Thyroid gland (tissue), 4 donors: ENCODE results near the gene ITPRID2. TPM values are rescaled to one million over a fixed set of nuclear protein-coding genes. Genes with fewer than 3 reads are reported as not detected.

ENCODE experiments used
- DNase-seq, 2 donors: peaks; one replicate each; pipeline ENCODE4 v3.0.0-alpha.2; 2019
- H3K27ac ChIP-seq, 3 donors: fragments of 200-600 bp; sonication (generic); 1 replicate in 2 of 3; 2 replicates in 1 of 3; pipeline ENCODE4 v1.5.1; 2016 to 2019; ENCODE audit warnings: mild to moderate bottlenecking in 1 of 3, moderate library complexity in 1 of 3
- H3K27me3 ChIP-seq: fragments of 200-600 bp; sonication (generic); one replicate; pipeline ENCODE4 v1.5.1; 2019
- H3K36me3 ChIP-seq, 2 donors: fragments of 200-600 bp; sonication (generic); one replicate each; pipeline ENCODE4 v1.5.1; 2016 to 2019
- H3K4me1 ChIP-seq, 2 donors: fragments of 200-600 bp; sonication (generic); one replicate each; pipeline ENCODE4 v1.5.1; 2017 to 2019
- H3K4me3 ChIP-seq, 3 donors: fragments of 200-600 bp; sonication (generic); replicated peaks in 1 of 3; 1 replicate in 2 of 3; 2 replicates in 1 of 3; pipeline ENCODE4 v1.5.1; 2016; ENCODE audit warnings: mild to moderate bottlenecking in 1 of 3
- H3K9me3 ChIP-seq: fragments of 200-600 bp; sonication (generic); one replicate; pipeline ENCODE4 v1.5.1; 2017
- CTCF ChIP-seq, 6 experiments: fragments of 200-600 bp in 3 of 6; fragments of 450-650 bp in 3 of 6; sonication (generic) in 3 of 6; IDR thresholded peaks; one replicate each; pipeline ENCODE4 v1.5.1; 2016 to 2019; ENCODE audit warnings: antibody characterized with exemption in 6 of 6, mild to moderate bottlenecking in 2 of 6, inconsistent platforms in 1 of 6, moderate library complexity in 1 of 6
- POLR2A ChIP-seq, 2 donors: fragments of 450-650 bp; IDR thresholded peaks; one replicate each; pipeline ENCODE4 v1.6.1; 2017; ENCODE audit warnings: antibody characterized with exemption in 2 of 2, mild to moderate bottlenecking in 2 of 2, moderate library complexity in 1 of 2
- WGBS, 2 donors: methylation state at CpG; one replicate each; pipeline ENCODE4 v1.1.5; 2017; 5-methylcytosine and 5-hydroxymethylcytosine counted together
- intact Hi-C: fragments of 100-400 bp; cut with DNase I; formaldehyde crosslinking; loops from one replicate; pipeline ENCODE4 v1.15.1; 2023
- total RNA-seq, 4 donors: library from RNA; depleted of rRNA; stranded (reverse); fragments of >200 nt; gene quantifications; one replicate each; pipeline ENCODE4 v1.2.3, GENCODE V29; 2016

The ITPRID2 gene
- total RNA-seq, 4 donors from 2014 or later, result 103 to 199 (median 143) TPM

- DNase-seq, result no peak
- no peak overlapping the region for H3K4me3 ChIP-seq
- intact Hi-C loops, result no loop called here
- peaks cover 0 to 9% of the 10 kb centered on the region in 2 donors for H3K4me1 ChIP-seq
- no peaks in the 10 kb centered on the region for H3K27me3 ChIP-seq
- H3K9me3 ChIP-seq, result no peaks in the 10 kb centered on the region
- WGBS, 2 donors, result 43 to 46% methylated on average over 2 of the region's 2 CpGs
- no peak overlapping the region for H3K27ac ChIP-seq
- TF ChIP-seq POLR2A (IDR thresholded peaks at IDR 0.05) (no peak), CTCF (IDR thresholded peaks at IDR 0.05) (no peak)
- H3K36me3 ChIP-seq, result no peaks in the 10 kb centered on the region
These were observed 13.1 kb upstream of the ITPRID2 start for GRCh38 chr2:181878448-181878847.

DNA sequence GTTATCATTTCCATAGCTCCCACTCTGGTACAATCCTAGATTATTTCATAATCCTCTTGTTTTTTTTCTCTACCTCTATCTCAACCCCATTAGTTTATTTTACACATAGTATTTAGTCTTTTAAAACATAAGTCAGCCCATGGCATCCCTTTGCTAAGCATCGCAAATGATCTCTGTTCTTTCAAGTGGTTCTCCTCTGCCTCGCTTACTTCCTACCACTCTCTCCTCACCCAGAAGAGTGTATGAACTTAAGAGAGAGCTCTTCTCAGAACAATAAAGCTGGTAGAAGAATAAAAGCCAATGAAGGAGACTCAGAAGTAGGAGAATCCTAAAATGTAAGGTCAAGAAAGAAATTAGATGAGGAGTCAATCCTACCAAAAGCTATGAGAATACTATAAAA is 12.2 kb upstream of the ITPRID2 start:
- WGBS, 2 donors, result 80 to 91% methylated on average over 2 of the region's 2 CpGs
- peaks cover 0 to 9% of the 10 kb centered on the region in 2 donors for H3K4me1 ChIP-seq
- intact Hi-C loops, result no loop called here
- no peaks in the 10 kb centered on the region for H3K9me3 ChIP-seq
- no peak overlapping the region for H3K27ac ChIP-seq
- no peaks in the 10 kb centered on the region for H3K27me3 ChIP-seq
- no peak for DNase-seq
- H3K4me3 ChIP-seq, result no peak overlapping the region
- no peak for TF ChIP-seq CTCF (IDR thresholded peaks at IDR 0.05)
- no peak for TF ChIP-seq POLR2A (IDR thresholded peaks at IDR 0.05)
- H3K36me3 ChIP-seq, result no peaks in the 10 kb centered on the region

DNA sequence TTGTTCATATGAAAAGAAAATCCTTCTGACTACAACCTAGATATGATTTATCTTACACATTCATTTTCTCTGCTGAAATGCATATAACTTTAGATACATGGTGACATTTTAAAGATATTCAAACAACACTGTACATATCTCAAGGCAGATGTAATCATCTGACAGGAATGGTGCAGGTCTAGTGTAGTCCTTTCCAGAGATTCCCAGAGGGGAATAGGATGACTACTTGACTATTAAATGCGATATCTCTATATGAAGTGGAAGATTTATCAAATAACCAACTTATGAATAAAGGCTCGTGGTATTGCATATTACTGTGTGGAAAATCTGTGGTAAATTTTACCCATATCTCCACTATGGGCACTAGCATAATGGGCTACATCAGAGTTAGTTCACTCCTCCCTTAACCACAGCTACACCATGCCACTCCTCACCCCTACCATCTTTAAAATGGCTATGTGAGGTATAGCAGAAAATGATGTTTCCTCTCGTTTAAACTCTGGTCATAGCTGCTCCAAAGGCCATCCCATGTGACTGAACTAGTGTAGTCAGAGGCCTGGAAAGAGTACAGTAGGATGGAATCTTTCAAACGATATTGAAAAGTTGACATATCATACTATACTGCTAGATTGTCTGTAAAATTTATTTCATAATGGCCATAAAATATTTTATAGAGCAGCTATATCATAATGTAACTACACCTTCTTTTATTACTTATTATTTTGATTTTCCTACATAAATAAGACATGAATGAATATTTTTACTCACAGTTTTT is 9.1 kb upstream of the ITPRID2 start:
- 85 to 93% methylated on average over 4 of the region's 4 CpGs for WGBS, 2 donors
- Histone ChIP-seq H3K36me3 (no peaks in the 10 kb centered on the region), H3K4me3 (no peak overlapping the region), H3K27me3 (no peaks in the 10 kb centered on the region), H3K4me1 (no peaks in the 10 kb centered on the region), H3K27ac (no peak overlapping the region), H3K9me3 (no peaks in the 10 kb centered on the region)
- no peak for TF ChIP-seq POLR2A (IDR thresholded peaks at IDR 0.05)
- no peak for TF ChIP-seq CTCF (IDR thresholded peaks at IDR 0.05)
- DNase-seq, result no peak
- intact Hi-C loops, result no loop called here

GRCh38 chr2:181884601-181885000 is 6.9 kb upstream of the ITPRID2 start:
- Histone ChIP-seq H3K27me3 (no peaks in the 10 kb centered on the region), H3K36me3 (no peaks in the 10 kb centered on the region), H3K9me3 (no peaks in the 10 kb centered on the region), H3K4me3 (no peak overlapping the region), H3K4me1 (no peaks in the 10 kb centered on the region), H3K27ac (no peak overlapping the region)
- intact Hi-C loops, result no loop called here
- 75 to 79% methylated on average over 1 of the region's 1 CpG for WGBS, 2 donors
- TF ChIP-seq CTCF (IDR thresholded peaks at IDR 0.05) (no peak), POLR2A (IDR thresholded peaks at IDR 0.05) (no peak)
- DNase-seq, result no peak

- no peak for DNase-seq
- H3K36me3 ChIP-seq, result no peaks in the 10 kb centered on the region
- H3K9me3 ChIP-seq, result no peaks in the 10 kb centered on the region
- WGBS, 2 donors, result 69 to 70% methylated on average over 2 of the region's 2 CpGs
- intact Hi-C loops, result no loop called here
- no peak overlapping the region for H3K27ac ChIP-seq
- H3K4me1 ChIP-seq, result no peaks in the 10 kb centered on the region
- H3K27me3 ChIP-seq, result no peaks in the 10 kb centered on the region
- TF ChIP-seq POLR2A (IDR thresholded peaks at IDR 0.05), result no peak
- TF ChIP-seq CTCF (IDR thresholded peaks at IDR 0.05), result no peak
- H3K4me3 ChIP-seq, result no peak overlapping the region
These were observed 6.4 kb upstream of the ITPRID2 start for GRCh38 chr2:181885096-181885495.
